Osteoblast (primary cell): Measurements from ENCODE around the gene CUX1. TPM values are rescaled to one million over a fixed set of nuclear protein-coding genes. Genes with fewer than 3 reads are reported as not detected.
A peak's percentile ranks its signal among the peaks of the same experiment; 100 is the strongest.

Experiments
- DNase-seq: peaks from one replicate; pipeline ENCODE4 v3.0.0; 2011; ENCODE audit warnings: low spot score, mixed read lengths; ENCODE audit not compliant: insufficient read length; ENCODE audit errors: missing footprints
- H2AFZ ChIP-seq: 2 replicates; pipeline ENCODE4 v1.6.0; 2011; ENCODE audit warnings: mild to moderate bottlenecking, low read length
- H3K27ac ChIP-seq: 2 replicates; pipeline ENCODE4 v1.5.1; 2011; ENCODE audit warnings: mild to moderate bottlenecking, low read depth, low read length, moderate library complexity
- H3K27me3 ChIP-seq: 2 replicates; pipeline ENCODE4 v1.6.0; 2012; ENCODE audit warnings: mild to moderate bottlenecking, control low read depth, inconsistent platforms, low read length, moderate library complexity; ENCODE audit not compliant: insufficient read depth
- H3K36me3 ChIP-seq: 2 replicates; pipeline ENCODE4 v1.5.1; 2011; ENCODE audit warnings: mild to moderate bottlenecking, low read length, control low read depth, moderate library complexity; ENCODE audit not compliant: insufficient read depth
- H3K4me1 ChIP-seq: 2 replicates; pipeline ENCODE4 v1.5.1; 2011; ENCODE audit warnings: mild to moderate bottlenecking, low read length, control low read depth, moderate library complexity; ENCODE audit not compliant: insufficient read depth
- H3K4me2 ChIP-seq: 2 replicates; pipeline ENCODE4 v1.6.0; 2011; ENCODE audit warnings: mild to moderate bottlenecking, low read length; ENCODE audit not compliant: insufficient read depth
- H3K4me3 ChIP-seq: fragments of 200-600 bp; sonication (generic); 3 replicates; pipeline ENCODE4 v1.5.1; 2012; ENCODE audit warnings: mild to moderate bottlenecking, low read length, inconsistent platforms; ENCODE audit not compliant: insufficient read depth
- H3K79me2 ChIP-seq: 2 replicates; pipeline ENCODE4 v1.6.0; 2012; ENCODE audit warnings: mild to moderate bottlenecking, low read length, control low read depth, inconsistent platforms; ENCODE audit not compliant: insufficient read depth
- H3K9me3 ChIP-seq: 2 replicates; pipeline ENCODE4 v1.5.1; 2011; ENCODE audit warnings: low read depth, low read length, control low read depth
- H4K20me1 ChIP-seq: 2 replicates; pipeline ENCODE4 v1.6.0; 2012; ENCODE audit warnings: mild to moderate bottlenecking, low read length, control low read depth; ENCODE audit not compliant: insufficient read depth
- CTCF ChIP-seq: IDR thresholded peaks from 2 replicates; pipeline ENCODE4 v1.5.1; 2011; ENCODE audit warnings: mild to moderate bottlenecking, low read depth, low read length, moderate library complexity; ENCODE audit errors: extremely low read depth
- total RNA-seq: library from RNA; depleted of rRNA; stranded (reverse); fragments of >200 nt; gene quantifications from 2 replicates; pipeline ENCODE4 v1.2.3, GENCODE V29; 2012

The CUX1 gene
- total RNA-seq, 1 donor: 41.6 TPM

GRCh38 chr7:102252366-102252982 is 435.0 kb downstream of the CUX1 start:
- no peak overlapping the region for H3K27ac ChIP-seq
- H3K4me2 ChIP-seq: no peak overlapping the region
- peak; percentile 55 for DNase-seq
- no peak overlapping the region for H2AFZ ChIP-seq
- no peaks in the 10 kb centered on the region for H3K27me3 ChIP-seq
- H3K4me1 ChIP-seq: no peaks in the 10 kb centered on the region
- H3K9me3 ChIP-seq: no peaks in the 10 kb centered on the region
- no peak overlapping the region for H3K4me3 ChIP-seq
- TF ChIP-seq CTCF: no peak
- peaks cover 9% of the 10 kb centered on the region for H3K36me3 ChIP-seq
- H3K79me2 ChIP-seq: no peaks in the 10 kb centered on the region
- no peaks in the 10 kb centered on the region for H4K20me1 ChIP-seq

DNA sequence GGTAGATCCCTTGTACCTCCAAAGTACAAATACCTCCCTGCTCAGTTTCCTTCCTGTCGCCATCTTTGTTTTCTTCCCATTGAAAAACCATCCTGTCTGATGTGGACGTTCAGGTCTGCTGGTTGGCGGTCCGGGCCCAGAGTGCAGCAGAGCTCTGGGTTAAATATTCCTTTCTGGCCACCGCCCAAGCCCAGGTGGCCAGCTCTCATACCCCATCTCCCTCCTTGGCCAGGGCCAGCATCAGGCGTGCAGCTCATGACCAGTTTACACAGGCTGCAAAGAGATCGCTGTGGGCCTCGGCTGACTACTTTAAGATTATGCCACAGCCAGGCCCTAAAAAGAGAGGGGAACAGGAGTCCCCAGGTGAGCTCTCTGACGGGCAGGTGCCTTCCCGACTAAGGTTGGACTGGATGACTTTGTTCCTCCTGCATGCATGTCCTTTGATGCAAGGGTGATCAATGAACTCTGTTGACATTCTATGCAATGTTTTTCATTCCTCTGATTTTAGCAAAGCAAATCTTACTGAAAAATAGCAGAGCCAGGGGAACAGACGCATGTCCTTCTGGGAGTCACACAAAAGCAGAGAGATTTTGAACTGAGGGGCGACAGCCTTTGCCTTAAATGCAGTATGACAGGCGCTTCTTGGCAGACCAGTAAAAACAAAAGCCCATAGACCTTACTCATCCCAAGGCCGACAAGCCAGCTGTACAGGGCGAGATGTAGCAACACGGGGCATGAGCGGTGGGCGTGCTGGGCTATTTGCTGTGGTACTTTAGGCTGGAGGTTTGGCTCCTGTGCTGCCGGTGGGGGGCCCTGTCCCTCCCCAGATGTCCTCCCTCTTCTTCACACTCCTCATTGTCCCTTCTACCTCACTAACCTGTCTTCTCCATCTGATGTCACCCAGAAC is 435.9 kb downstream of the CUX1 start:
- Histone ChIP-seq H3K4me2 (no peak overlapping the region), H2AFZ (no peak overlapping the region)
- no peak for TF ChIP-seq CTCF

GRCh38 chr7:102253973-102254370 is 436.5 kb downstream of the CUX1 start:
- Histone ChIP-seq H3K27ac (no peak overlapping the region), H3K4me3 (no peak overlapping the region)
- no peak for DNase-seq

More for the DNA sequence above, 435.9 kb downstream of the CUX1 start:
- no peaks in the 10 kb centered on the region for H4K20me1 ChIP-seq
- no peaks in the 10 kb centered on the region for H3K27me3 ChIP-seq
- no peak overlapping the region for H3K27ac ChIP-seq
- DNase-seq: peak; percentile 71
- H3K9me3 ChIP-seq: no peaks in the 10 kb centered on the region
- no peaks in the 10 kb centered on the region for H3K4me1 ChIP-seq
- H3K4me3 ChIP-seq: no peak overlapping the region
- peaks cover 9% of the 10 kb centered on the region for H3K36me3 ChIP-seq
- no peaks in the 10 kb centered on the region for H3K79me2 ChIP-seq

More at GRCh38 chr7:102253973-102254370, 436.5 kb downstream of the CUX1 start:
- H2AFZ ChIP-seq: no peak overlapping the region
- peaks cover 9% of the 10 kb centered on the region for H3K36me3 ChIP-seq
- H3K4me1 ChIP-seq: no peaks in the 10 kb centered on the region
- no peak for TF ChIP-seq CTCF
- H3K79me2 ChIP-seq: no peaks in the 10 kb centered on the region
- peaks cover 4% of the 10 kb centered on the region for H4K20me1 ChIP-seq
- H3K27me3 ChIP-seq: no peaks in the 10 kb centered on the region
- no peak overlapping the region for H3K4me2 ChIP-seq
- no peaks in the 10 kb centered on the region for H3K9me3 ChIP-seq
